DMS79 (cell line): Measurements from ENCODE around the gene OR13C8.

Experiments
- DNase-seq: peaks from one replicate; lab custom pipeline; 2025; lab: John Stamatoyannopoulos, UW

Gene OR13C8

DNA sequence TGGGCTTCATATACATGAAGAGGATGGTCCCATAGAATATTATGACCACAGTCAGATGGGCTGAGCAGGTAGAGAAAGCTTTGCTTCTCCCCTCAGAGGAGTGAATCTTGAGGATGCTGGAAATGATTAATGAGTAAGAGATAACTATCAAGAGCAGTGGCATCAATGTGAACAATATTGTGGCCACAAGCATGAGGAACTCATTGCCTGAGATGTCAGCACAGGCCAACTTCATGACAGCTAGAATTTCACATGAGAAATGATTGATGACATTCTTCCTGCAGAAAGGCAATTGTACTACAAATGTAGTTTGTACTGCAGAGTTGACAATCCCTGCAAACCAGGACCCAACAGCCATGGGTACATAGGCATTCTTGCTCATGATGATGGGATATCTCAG, 48.5 kb downstream of the OR13C8 start:
- DNase-seq, result no peak

- DNase-seq, result no peak
Measured at GRCh38 chr9:104618104-104618503, 49.1 kb downstream of the OR13C8 start, which contains the start of gene OR13C9. OR13C9 (minus strand) TSS chr9:104618204; CDS start chr9:104618204, 0 bp downstream.
